Measurements from ENCODE around the gene SMC5.
"Not testable (repeated sequence)": the region's sequence is repeated elsewhere in the genome, so short reads cannot be mapped to it uniquely, and the experiment has no call there.

The SMC5 gene

GRCh38 chr9:70263421-70263820, 4.6 kb downstream of the SMC5 start:
- DNase-seq (ENCODE audit: low read depth) = no peak

- DNase-seq (ENCODE audit: low read depth) = no peak
These were observed 19.5 kb downstream of the SMC5 start for GRCh38 chr9:70278305-70278704.

GRCh38 chr9:70283848-70284247, 25.1 kb downstream of the SMC5 start:
- DNase-seq (ENCODE audit: low read depth) = no peak

GRCh38 chr9:70285246-70285645, 26.5 kb downstream of the SMC5 start:
- no peak for DNase-seq (ENCODE audit: low read depth)

GRCh38 chr9:70285981-70286598, 27.3 kb downstream of the SMC5 start:
- DNase-seq (ENCODE audit: low read depth) = no peak

- DNase-seq (ENCODE audit: low read depth) = no peak
These were observed 31.8 kb downstream of the SMC5 start for GRCh38 chr9:70290626-70291025.

GRCh38 chr9:70291446-70291845, 32.7 kb downstream of the SMC5 start:
- DNase-seq (ENCODE audit: low read depth) = no peak

- no peak for DNase-seq (ENCODE audit: low read depth)
These were observed 33.5 kb downstream of the SMC5 start for GRCh38 chr9:70292253-70292652.

- no peak for DNase-seq (ENCODE audit: low read depth)
These were observed 34.4 kb downstream of the SMC5 start for GRCh38 chr9:70293214-70293613.

GRCh38 chr9:70297141-70297540, 38.4 kb downstream of the SMC5 start:
- DNase-seq (ENCODE audit: low read depth) = no peak

GRCh38 chr9:70298245-70298771, 39.5 kb downstream of the SMC5 start:
- no peak for DNase-seq (ENCODE audit: low read depth)

- DNase-seq (ENCODE audit: low read depth) = no peak
These were observed 44.5 kb downstream of the SMC5 start for GRCh38 chr9:70303268-70303667.

- DNase-seq (ENCODE audit: low read depth) = no peak
These were observed 46.0 kb downstream of the SMC5 start for GRCh38 chr9:70304810-70305209.

- no peak for DNase-seq (ENCODE audit: low read depth)
These were observed 56.6 kb downstream of the SMC5 start for GRCh38 chr9:70315389-70315788.

- no peak for DNase-seq (ENCODE audit: low read depth)
These were observed 59.2 kb downstream of the SMC5 start for GRCh38 chr9:70318002-70318401.

- no peak for DNase-seq (ENCODE audit: low read depth)
These were observed 63.3 kb downstream of the SMC5 start for GRCh38 chr9:70322096-70322495.

GRCh38 chr9:70324963-70325362, 66.2 kb downstream of the SMC5 start:
- DNase-seq (ENCODE audit: low read depth) = no peak

GRCh38 chr9:70328625-70329024, 69.8 kb downstream of the SMC5 start:
- DNase-seq (ENCODE audit: low read depth) = not testable (repeated sequence)

GRCh38 chr9:70340572-70340971, 81.8 kb downstream of the SMC5 start:
- DNase-seq (ENCODE audit: low read depth) = no peak

- no peak for DNase-seq (ENCODE audit: low read depth)
These were observed 88.3 kb downstream of the SMC5 start for GRCh38 chr9:70347046-70347445.

- DNase-seq (ENCODE audit: low read depth) = no peak
These were observed 93.6 kb downstream of the SMC5 start for GRCh38 chr9:70352356-70352755.

GRCh38 chr9:70352802-70353201, 94.0 kb downstream of the SMC5 start:
- no peak for DNase-seq (ENCODE audit: low read depth)

GRCh38 chr9:70355801-70356200, 97.0 kb downstream of the SMC5 start:
- DNase-seq (ENCODE audit: low read depth) = no peak

- DNase-seq (ENCODE audit: low read depth) = no peak
These were observed 104.2 kb downstream of the SMC5 start for GRCh38 chr9:70362952-70363351.

All from stimulated activated CD8-positive, alpha-beta memory T cell treated with anti-CD3 and anti-CD28 coated beads, Interleukin-15, amount 100 ng/mL, for 1 hour (primary cell).